GM21528 (cell line): ENCODE results near the gene TAF1A.
"Not testable (repeated sequence)": the region's sequence is repeated elsewhere in the genome, so short reads cannot be mapped to it uniquely, and the experiment has no call there.

Experiments
- ATAC-seq: cut with Tn5 transposase; IDR thresholded peaks from one replicate; pipeline ENCODE4 v1.9.1; 2021; ENCODE audit warnings: mild to moderate bottlenecking, moderate library complexity; ENCODE audit not compliant: unreplicated experiment, low FRiP score

Gene TAF1A

DNA sequence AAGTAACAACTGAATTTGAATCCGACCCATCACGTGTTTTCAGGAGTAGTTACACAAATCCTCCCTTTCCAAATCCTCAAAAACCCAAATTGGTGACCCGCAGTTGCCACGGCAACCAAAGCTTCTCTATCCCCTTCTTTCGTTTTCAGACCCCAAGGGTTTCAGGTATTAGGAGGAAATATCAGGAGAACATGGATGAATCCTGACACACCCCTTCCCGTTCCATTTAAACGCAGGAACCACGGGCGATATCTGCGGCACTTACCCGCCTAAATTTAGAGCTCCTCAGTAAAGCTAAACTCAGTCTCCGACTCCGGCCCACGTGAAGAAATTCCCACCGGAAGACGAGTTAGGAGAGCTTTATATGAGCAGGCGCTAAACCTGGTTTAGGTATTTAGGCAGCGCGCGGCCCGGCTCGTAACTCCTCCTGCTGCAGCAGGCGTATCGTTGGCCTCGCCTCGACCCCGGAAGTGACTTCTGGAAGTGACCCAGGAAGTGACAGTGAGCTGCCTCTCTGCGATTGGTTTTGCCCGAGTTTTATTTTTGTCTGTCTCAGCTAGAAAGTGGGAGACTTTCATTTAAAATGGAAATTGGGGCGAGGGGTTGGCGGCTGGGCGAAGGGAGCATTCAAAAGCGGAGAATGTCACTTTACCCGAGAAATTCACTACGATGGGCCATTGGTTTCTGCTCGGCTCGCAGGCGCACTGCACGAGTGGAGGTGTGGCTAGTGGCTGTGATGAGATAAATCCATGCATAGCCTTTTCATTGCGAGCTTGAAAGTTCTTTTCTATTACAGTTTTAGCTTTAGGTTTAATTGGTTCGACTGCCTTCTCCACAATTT lies at the start of gene TAF1A:
TAF1A (minus strand) TSS at position 472 of the 841 bp plus-strand sequence.
- peak; percentile 100 for ATAC-seq

GRCh38 chr1:222634180-222635013 lies 44.7 kb upstream of the TAF1A start:
- ATAC-seq = peak; percentile 88

- no peak for ATAC-seq
Observed at GRCh38 chr1:222632749-222633148, 43.0 kb upstream of the TAF1A start.

GRCh38 chr1:222631611-222632208 lies 42.0 kb upstream of the TAF1A start:
- no peak for ATAC-seq

DNA sequence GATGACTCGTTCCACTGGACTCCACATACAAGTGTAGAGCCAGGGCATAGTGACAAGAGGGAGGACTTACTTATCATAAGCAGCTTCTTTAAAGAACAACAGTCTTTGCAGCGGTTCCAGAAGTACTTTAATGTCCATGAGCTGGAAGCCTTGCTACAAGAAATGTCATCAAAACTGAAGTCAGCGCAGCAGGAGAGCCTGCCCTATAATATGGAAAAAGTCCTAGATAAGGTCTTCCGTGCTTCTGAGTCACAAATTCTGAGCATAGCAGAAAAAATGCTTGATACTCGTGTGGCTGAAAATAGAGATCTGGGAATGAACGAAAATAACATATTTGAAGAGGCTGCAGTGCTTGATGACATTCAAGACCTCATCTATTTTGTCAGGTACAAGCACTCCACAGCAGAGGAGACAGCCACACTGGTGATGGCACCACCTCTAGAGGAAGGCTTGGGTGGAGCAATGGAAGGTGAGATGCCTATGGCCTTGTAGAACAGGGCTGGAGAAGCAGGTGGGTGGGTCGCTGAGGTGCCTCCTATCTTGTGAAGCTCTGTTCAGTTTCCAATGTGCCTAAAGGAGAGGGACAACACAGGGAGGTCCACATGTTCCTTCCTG lies 40.3 kb upstream of the TAF1A start:
- no peak for ATAC-seq

DNA sequence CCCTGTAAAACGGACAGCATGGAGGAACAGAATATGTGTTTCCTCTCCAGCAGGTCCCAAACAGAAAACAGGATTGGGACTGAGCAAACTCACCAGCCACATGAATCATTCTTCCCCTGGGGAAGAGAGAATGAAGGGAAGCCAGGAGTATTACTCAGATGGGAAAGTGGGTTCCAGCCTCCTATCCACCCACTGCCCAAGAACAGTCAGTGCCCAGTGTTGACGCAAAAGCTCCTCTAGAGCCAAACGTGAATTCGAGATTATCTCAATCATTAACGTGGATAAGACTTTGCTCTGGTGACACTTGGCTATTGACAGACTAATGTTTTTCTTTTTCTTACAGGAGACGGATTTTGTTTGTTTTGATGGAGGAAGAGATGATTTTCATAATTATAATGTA lies 37.5 kb upstream of the TAF1A start:
- ATAC-seq = no peak

- ATAC-seq = no peak
Observed at GRCh38 chr1:222624214-222624613, 34.5 kb upstream of the TAF1A start.

GRCh38 chr1:222623458-222623857 lies 33.7 kb upstream of the TAF1A start:
- no peak for ATAC-seq

GRCh38 chr1:222622765-222623164 lies 33.0 kb upstream of the TAF1A start:
- no peak for ATAC-seq

DNA sequence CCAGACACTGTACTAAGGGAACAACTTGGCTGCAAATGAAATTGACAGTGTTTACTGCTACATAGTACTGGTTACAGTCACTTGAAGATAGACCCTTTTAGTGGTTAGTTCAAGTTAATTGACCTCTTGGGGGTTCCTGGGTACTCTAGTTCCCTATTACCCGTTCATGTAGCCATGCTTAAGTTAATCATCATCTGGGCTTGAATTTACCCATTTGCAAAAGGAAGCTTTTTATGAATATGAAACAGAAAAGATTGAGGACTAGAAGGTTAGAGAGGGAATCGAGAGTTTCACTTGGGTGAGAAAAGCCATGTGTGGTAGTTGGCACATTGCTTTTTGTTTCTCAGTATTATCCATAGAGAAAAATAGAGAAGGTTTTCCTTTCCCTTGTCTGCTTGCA lies 30.8 kb upstream of the TAF1A start:
- ATAC-seq = no peak

GRCh38 chr1:222618880-222619596 lies 29.3 kb upstream of the TAF1A start:
- ATAC-seq = no peak

- peak; percentile 62 for ATAC-seq
Observed at GRCh38 chr1:222618001-222618879, 28.5 kb upstream of the TAF1A start, which contains the start of gene MIA3. TSS of gene MIA3 (plus strand) at chr1:222618097. CDS start at chr1:222618111, 14 bp downstream.

GRCh38 chr1:222617367-222617951 lies 27.7 kb upstream of the TAF1A start:
- peak; percentile 92 for ATAC-seq

GRCh38 chr1:222616525-222616924 lies 26.8 kb upstream of the TAF1A start:
- ATAC-seq = no peak

GRCh38 chr1:222613627-222614026 lies 23.9 kb upstream of the TAF1A start:
- ATAC-seq = no peak

GRCh38 chr1:222610728-222611127 lies 21.0 kb upstream of the TAF1A start:
- ATAC-seq = no peak

- not testable (repeated sequence) for ATAC-seq
Observed at GRCh38 chr1:222609111-222609510, 19.4 kb upstream of the TAF1A start.

DNA sequence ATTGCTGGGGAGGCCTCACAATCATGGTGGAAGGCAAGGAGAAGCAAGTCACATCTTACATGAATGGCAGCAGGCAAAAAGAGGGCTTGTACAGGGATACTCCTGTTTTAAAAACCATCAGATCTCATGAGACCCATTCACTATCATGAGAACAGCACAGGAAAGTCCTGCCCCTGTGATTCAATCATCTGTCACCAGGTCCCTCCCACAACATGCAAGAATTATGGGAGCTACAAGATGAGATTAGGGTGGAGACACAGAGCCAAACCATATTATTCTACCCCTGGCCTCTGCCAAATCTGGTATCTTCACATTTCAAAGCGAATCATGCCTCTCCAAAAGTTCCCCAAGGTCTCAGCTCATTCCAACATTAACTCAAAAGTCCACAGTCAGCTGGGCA lies 17.0 kb upstream of the TAF1A start:
- ATAC-seq = no peak

GRCh38 chr1:222601257-222601656 lies 11.5 kb upstream of the TAF1A start:
- ATAC-seq = no peak
